ENCODE measurements around the gene TP53TG5.

The TP53TG5 gene

DNA sequence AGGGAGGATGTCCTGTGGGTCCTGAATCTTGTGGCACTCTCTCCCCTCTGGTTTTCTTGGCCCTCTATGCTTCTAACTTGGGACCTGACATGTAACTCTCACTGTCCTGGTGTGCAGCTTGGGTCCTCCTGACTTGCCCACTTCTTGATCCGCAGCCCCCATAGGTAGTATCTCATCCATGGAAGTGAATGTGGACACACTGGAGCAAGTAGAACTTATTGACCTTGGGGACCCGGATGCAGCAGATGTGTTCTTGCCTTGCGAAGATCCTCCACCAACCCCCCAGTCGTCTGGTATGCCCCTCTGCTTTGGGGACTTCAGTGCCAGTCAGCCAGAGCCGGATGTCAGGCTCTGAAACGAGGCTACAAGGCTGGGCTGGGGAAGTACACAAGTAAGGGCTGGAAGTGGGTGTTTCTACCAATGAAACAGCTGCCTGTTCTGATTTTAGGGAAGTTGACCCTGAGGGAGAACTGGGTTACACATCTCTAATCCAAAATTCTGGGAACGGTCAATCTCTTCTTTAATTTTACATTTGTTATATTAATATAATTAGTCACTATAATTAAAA, 30.6 kb upstream of the TP53TG5 start:
- H3K27ac Mint-ChIP-seq: no peak overlapping the region
- ATAC-seq (no peak), DNase-seq (ENCODE audit: low spot score in 2 of 2) (no peak)
- peaks cover 25% of the 10 kb centered on the region for H3K4me1 Mint-ChIP-seq
- H3K9me3 Mint-ChIP-seq: no peaks in the 10 kb centered on the region
- no peaks in the 10 kb centered on the region for H3K36me3 Mint-ChIP-seq
- no peak overlapping the region for H3K4me3 Mint-ChIP-seq

GRCh38 chr20:45407783-45408645, 29.9 kb upstream of the TP53TG5 start, which contains the start of gene DBNDD2:
TSS of gene DBNDD2 (plus strand) at chr20:45408289. CDS start at chr20:45408468, 179 bp downstream.
- no peaks in the 10 kb centered on the region for H3K9me3 Mint-ChIP-seq
- H3K4me3 Mint-ChIP-seq: peak within 1 kb of the TSS; percentile 68
- H3K27ac Mint-ChIP-seq: no peak within 1 kb of the TSS

DNA sequence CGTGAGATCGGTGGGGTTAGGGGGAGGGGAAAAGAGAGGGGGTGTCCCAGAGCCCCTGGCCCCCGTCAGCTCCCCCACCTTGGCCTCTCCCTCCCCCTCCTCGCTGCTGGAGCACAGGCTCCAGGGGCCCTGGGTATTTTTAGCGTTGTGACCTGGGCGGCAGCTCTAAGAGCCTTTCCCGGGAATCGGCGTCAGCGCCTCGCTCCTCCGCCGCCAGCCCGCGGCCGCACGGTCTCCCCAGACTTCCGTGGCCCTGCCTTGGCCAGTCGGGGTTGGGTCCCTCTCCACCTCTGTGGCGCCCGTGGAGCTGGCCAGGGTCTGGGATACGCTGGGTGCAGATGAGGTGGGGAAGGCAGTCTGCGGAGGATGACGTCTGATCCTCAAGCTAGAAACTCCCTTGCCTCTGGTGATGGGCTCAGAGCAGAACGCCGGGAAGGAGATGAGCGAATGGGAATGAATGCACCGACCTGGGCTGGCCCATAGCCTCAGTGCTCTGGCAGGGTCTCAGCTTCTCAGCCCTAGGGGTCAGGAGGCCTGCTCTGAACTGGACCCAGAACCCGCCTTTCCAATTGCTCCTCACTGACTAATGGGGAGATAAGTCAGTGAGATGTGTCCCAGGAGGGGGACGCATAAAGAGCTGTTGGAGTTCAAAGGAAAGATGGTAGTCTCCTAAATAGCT, 29.1 kb upstream of the TP53TG5 start:
- Mint-ChIP-seq H3K4me3 (peak overlapping the region; percentile 68), H3K27ac (no peak overlapping the region), H3K9me3 (no peaks in the 10 kb centered on the region), H3K36me3 (no peaks in the 10 kb centered on the region), H3K4me1 (peaks cover 25% of the 10 kb centered on the region)
- DNase-seq (ENCODE audit: low spot score in 2 of 2) (no peak), ATAC-seq (no peak)

More at GRCh38 chr20:45407783-45408645, 29.9 kb upstream of the TP53TG5 start, which contains the start of gene DBNDD2:
- DNase-seq (ENCODE audit: low spot score in 2 of 2): no peak
- no peaks in the 10 kb centered on the region for H3K36me3 Mint-ChIP-seq
- peaks cover 25% of the 10 kb centered on the region for H3K4me1 Mint-ChIP-seq
- ATAC-seq: no peak

DNA sequence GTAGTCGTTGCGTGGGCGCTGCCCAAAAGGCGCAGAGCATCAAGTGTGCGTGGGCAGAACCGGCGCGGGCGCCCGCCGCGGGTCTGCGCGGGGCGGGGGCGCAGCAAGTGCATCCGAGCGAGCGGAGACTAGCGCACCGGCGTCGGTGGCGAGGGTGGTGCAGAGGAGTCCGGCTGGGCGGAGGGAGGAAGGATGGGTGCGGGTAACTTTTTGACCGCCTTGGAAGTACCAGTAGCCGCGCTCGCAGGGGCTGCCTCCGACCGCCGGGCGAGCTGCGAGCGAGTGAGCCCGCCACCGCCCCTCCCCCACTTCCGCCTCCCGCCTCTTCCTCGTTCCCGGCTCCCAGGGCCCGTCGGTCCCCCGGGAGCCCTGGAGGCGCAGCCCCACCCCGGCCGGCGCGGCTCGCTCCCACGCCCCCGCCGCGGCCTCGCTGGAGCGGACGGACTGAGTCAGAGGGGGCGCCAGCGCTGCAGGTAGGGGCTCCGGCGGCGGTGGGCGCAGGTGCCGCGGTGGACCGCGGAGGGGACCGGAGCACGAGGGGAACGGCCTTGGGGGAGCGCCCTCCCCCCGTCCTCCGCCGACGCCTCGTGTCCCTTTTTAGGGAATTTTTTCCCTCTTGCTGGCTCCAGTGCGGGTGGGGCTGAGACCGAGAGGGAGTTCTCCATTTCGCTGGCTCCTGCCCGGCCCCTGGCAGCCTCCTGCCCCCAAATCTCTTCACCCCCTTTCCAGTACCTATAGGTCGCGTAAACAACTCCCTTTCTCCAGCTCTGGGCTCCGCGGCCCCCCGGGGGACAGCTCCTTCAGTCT, 28.3 kb upstream of the TP53TG5 start:
- Mint-ChIP-seq H3K4me3 (peak overlapping the region; percentile 68), H3K36me3 (no peaks in the 10 kb centered on the region), H3K9me3 (peaks cover 5% of the 10 kb centered on the region), H3K4me1 (peaks cover 25% of the 10 kb centered on the region), H3K27ac (no peak overlapping the region)
- ATAC-seq (peak; percentile 67), DNase-seq (ENCODE audit: low spot score in 2 of 2) (peak; percentile 33 to 67)

GRCh38 chr20:45405571-45406259, 27.6 kb upstream of the TP53TG5 start:
- peak overlapping the region; percentile 68 for H3K4me3 Mint-ChIP-seq
- H3K27ac Mint-ChIP-seq: peak overlapping the region; percentile 52
- H3K4me1 Mint-ChIP-seq: peaks cover 25% of the 10 kb centered on the region
- peak; percentile 71 for ATAC-seq
- peaks cover 5% of the 10 kb centered on the region for H3K9me3 Mint-ChIP-seq
- no peak for DNase-seq (ENCODE audit: low spot score in 2 of 2)
- H3K36me3 Mint-ChIP-seq: no peaks in the 10 kb centered on the region

DNA sequence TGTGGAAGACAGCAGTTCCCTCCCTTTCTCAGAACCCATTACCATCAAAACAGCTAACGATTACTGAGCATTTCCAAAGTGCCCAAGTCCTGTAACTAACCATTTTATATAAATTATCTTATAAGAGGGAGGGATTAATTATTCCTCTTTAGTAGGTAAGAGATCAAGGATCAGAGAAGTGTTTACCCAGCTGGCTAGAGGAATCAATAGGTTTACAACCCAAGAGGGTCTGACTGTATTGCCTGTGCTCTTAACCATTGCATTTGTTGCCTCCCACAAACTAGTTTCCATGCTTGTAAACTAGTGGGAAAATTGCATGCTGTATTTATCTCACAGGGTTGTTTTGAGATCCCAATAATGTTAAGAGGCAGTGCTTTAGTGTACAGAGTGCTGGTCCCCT, 26.3 kb upstream of the TP53TG5 start:
- no peak for ATAC-seq
- Mint-ChIP-seq H3K9me3 (peaks cover 10% of the 10 kb centered on the region), H3K36me3 (no peaks in the 10 kb centered on the region), H3K4me3 (peak overlapping the region; percentile 68), H3K27ac (peak overlapping the region; percentile 52), H3K4me1 (peaks cover 27% of the 10 kb centered on the region)
- DNase-seq (ENCODE audit: low spot score in 2 of 2): no peak

DNA sequence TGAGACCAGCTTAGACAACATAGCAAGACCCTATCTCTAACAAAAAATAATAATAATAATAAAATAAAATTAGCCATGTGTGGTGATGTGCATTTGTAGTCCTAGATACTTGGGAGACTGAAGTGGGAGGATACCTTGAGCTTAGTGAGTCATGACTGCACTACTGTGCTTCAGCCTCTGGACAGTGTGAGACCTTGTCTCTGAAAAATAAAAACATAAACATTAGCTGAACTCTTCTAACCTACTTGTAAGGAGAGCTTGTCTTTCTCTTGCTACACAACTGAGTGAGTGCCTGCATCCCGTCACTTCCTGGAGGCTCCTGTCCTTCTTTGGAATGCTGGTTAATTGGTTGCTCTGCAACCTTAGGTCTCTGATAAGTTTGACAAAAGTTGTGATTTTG, 24.8 kb upstream of the TP53TG5 start:
- Mint-ChIP-seq H3K36me3 (no peaks in the 10 kb centered on the region), H3K4me3 (no peak overlapping the region), H3K27ac (no peak overlapping the region), H3K9me3 (peaks cover 10% of the 10 kb centered on the region), H3K4me1 (peaks cover 24% of the 10 kb centered on the region)
- ATAC-seq (no peak), DNase-seq (ENCODE audit: low spot score in 2 of 2) (no peak)

DNA sequence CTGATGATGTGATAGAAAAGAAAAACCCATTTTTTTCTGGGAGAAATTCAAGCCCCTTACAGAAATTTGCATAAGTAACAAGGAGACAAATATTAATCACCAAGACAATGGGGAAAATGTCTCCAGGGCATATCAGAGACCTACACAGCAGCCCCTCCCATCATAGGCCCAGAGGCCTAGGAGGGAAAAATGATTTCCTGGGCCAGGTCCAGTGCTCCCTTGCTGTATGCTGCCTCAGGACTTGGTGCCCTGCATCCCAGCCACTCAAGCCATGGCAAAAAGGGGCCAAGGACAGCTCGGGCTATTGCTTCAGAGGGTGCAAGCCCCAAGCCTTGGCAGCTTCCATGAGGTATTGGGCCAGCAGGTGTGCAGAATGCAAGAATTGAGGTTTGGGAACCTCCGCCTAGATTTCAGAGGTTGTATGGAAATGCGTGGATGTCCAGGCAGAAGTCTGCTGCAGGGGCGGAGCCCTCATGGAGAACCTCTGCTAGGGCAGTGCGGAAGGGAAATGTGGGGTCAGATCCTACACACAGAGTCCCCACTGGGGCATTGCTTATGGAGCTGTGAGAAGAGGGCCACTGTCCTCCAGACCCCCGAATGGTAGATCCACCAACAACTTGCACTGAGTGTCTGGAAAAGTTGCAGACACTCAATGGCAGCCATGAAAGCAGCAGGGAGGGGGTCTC, 22.4 kb upstream of the TP53TG5 start:
- H3K4me3 Mint-ChIP-seq: no peak overlapping the region
- H3K9me3 Mint-ChIP-seq: peaks cover 10% of the 10 kb centered on the region
- ATAC-seq: no peak
- no peaks in the 10 kb centered on the region for H3K36me3 Mint-ChIP-seq
- no peak for DNase-seq (ENCODE audit: low spot score in 2 of 2)
- H3K4me1 Mint-ChIP-seq: peaks cover 14% of the 10 kb centered on the region
- H3K27ac Mint-ChIP-seq: no peak overlapping the region

DNA sequence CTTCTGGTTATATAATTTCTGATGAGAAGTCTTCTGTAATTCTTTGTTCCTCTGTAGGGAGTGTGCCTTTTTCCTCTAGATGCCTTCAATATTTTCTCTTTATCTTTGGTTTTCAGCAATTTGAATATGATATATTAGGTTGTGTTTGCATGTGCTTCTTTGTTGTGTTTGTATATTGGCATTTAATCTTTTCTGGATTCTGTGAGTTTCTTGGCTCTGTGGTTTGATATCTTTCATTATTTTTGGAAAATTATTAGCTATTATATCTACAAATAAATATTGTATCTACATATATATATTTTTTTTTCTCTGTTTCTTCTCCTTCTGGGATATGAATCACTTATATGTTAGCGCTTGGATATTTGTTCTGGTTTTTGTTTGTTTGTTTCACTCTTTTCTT, 20.9 kb upstream of the TP53TG5 start:
- Mint-ChIP-seq H3K27ac (no peak overlapping the region), H3K9me3 (peaks cover 10% of the 10 kb centered on the region), H3K36me3 (no peaks in the 10 kb centered on the region), H3K4me1 (peaks cover 4% of the 10 kb centered on the region), H3K4me3 (no peak overlapping the region)
- ATAC-seq (no peak), DNase-seq (ENCODE audit: low spot score in 2 of 2) (no peak)

DNA sequence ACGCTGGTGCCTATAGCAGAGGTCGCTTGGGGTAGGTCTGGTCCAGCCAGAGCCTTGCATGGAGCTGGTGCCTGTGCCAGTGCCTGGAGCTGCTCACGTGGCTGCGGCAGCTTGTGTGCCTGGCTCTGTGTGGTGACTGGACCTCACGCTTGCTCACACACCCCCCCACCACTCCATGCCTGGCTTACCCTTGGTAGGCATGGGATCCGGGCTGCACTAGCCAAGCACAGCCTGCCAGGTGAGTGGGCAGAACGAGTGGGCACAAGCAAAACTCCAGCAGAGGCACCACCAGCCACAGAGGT, 16.9 kb upstream of the TP53TG5 start:
- H3K36me3 Mint-ChIP-seq: no peaks in the 10 kb centered on the region
- no peak overlapping the region for H3K4me3 Mint-ChIP-seq
- peaks cover 5% of the 10 kb centered on the region for H3K9me3 Mint-ChIP-seq
- no peak overlapping the region for H3K27ac Mint-ChIP-seq
- peaks cover 4% of the 10 kb centered on the region for H3K4me1 Mint-ChIP-seq
- no peak for ATAC-seq
- no peak for DNase-seq (ENCODE audit: low spot score in 2 of 2)

GRCh38 chr20:45394221-45395113, 16.3 kb upstream of the TP53TG5 start:
- Mint-ChIP-seq H3K27ac (no peak overlapping the region), H3K4me3 (no peak overlapping the region), H3K36me3 (no peaks in the 10 kb centered on the region), H3K9me3 (no peaks in the 10 kb centered on the region), H3K4me1 (peaks cover 3% of the 10 kb centered on the region)
- no peak for ATAC-seq
- DNase-seq (ENCODE audit: low spot score in 2 of 2): no peak

- no peaks in the 10 kb centered on the region for H3K9me3 Mint-ChIP-seq
- H3K36me3 Mint-ChIP-seq: no peaks in the 10 kb centered on the region
- H3K27ac Mint-ChIP-seq: no peak overlapping the region
- H3K4me1 Mint-ChIP-seq: no peaks in the 10 kb centered on the region
- no peak for DNase-seq (ENCODE audit: low spot score in 2 of 2)
- no peak for ATAC-seq
- no peak overlapping the region for H3K4me3 Mint-ChIP-seq
Measured at GRCh38 chr20:45392733-45393132, 14.6 kb upstream of the TP53TG5 start.

DNA sequence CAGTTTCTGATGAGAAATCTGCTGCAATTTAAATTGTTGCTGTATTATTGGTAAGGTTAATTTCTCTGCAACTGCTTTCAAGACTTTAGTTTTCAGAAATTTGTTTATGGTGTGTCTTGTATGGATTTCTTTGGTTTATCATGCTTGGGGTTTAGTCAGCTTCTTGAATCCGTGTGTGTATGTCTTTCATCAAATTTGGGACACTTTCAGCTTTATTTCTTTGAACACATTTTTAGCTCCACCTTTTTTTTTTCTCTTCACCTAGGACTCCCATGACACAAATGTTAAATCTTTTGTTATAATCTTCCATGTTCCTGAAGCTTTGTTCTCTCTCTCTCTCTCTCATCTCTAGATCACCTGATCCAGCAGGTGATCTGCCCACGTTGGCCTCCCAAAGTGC, 13.4 kb upstream of the TP53TG5 start:
- DNase-seq (ENCODE audit: low spot score in 2 of 2) (no peak), ATAC-seq (no peak)
- Mint-ChIP-seq H3K4me3 (no peak overlapping the region), H3K27ac (no peak overlapping the region), H3K9me3 (peaks cover 5% of the 10 kb centered on the region), H3K36me3 (no peaks in the 10 kb centered on the region), H3K4me1 (no peaks in the 10 kb centered on the region)
